Endodermal cell (in vitro differentiated cells): ENCODE measurements around the gene OGFOD3. TPM values are rescaled to one million over a fixed set of nuclear protein-coding genes. Genes with fewer than 3 reads are reported as not detected.

ENCODE experiments used
- DNase-seq: peaks from one replicate; pipeline ENCODE4 v3.0.0-alpha.2; 2017
- H3K27ac ChIP-seq: 2 replicates; pipeline ENCODE4 v1.5.1; 2013; ENCODE audit warnings: mild to moderate bottlenecking, low read depth, low read length, moderate library complexity
- H3K27me3 ChIP-seq: 2 replicates; pipeline ENCODE4 v1.6.1; 2013; ENCODE audit warnings: mild to moderate bottlenecking, low read length, moderate library complexity; ENCODE audit not compliant: insufficient read depth, control insufficient read depth, poor library complexity, severe bottlenecking
- H3K36me3 ChIP-seq: 2 replicates; pipeline ENCODE4 v1.7.0; 2013; ENCODE audit warnings: mild to moderate bottlenecking, low read length, moderate library complexity; ENCODE audit not compliant: control insufficient read depth, insufficient read depth
- H3K4me1 ChIP-seq: one replicate; pipeline ENCODE4 v1.7.0; 2013; ENCODE audit warnings: low read length; ENCODE audit not compliant: control insufficient read depth, insufficient read depth
- H3K4me3 ChIP-seq: 2 replicates; pipeline ENCODE4 v1.5.1; 2013; ENCODE audit warnings: mild to moderate bottlenecking, low read length, moderate library complexity
- H3K9ac ChIP-seq: 2 replicates; pipeline ENCODE4 v1.6.1; 2013; ENCODE audit warnings: mild to moderate bottlenecking, low read length, moderate library complexity; ENCODE audit not compliant: poor library complexity, severe bottlenecking; ENCODE audit errors: extremely low read depth
- H3K9me3 ChIP-seq: 2 replicates; pipeline ENCODE4 v1.6.1; 2013; ENCODE audit warnings: mild to moderate bottlenecking, low read length, moderate library complexity; ENCODE audit not compliant: control insufficient read depth
- H3K27ac Mint-ChIP-seq: 2 replicates; pipeline ENCODE4 v1.8.0; 2020; ENCODE audit warnings: mixed read lengths
- H3K27me3 Mint-ChIP-seq: 2 replicates; pipeline ENCODE4 v1.8.0; 2021; ENCODE audit warnings: mild to moderate bottlenecking, mixed read lengths; ENCODE audit not compliant: insufficient read depth
- H3K36me3 Mint-ChIP-seq: 2 replicates; pipeline ENCODE4 v1.8.0; 2020; ENCODE audit warnings: low read depth, mixed read lengths
- H3K4me1 Mint-ChIP-seq: 2 replicates; pipeline ENCODE4 v1.8.0; 2020; ENCODE audit warnings: mixed read lengths
- H3K4me3 Mint-ChIP-seq: 2 replicates; pipeline ENCODE4 v1.8.0; 2020; ENCODE audit warnings: mild to moderate bottlenecking, moderate library complexity, mixed read lengths
- H3K9me3 Mint-ChIP-seq: 2 replicates; pipeline ENCODE4 v1.8.0; 2020; ENCODE audit warnings: mild to moderate bottlenecking, mixed read lengths
- WGBS, 2 experiments: methylation state at CpG; one replicate each; pipeline versions ENCODE4 v1.1.5 to v1.1.7; 2013; ENCODE audit warnings: missing lambda C conversion rate in 2 of 2, mixed read lengths in 1 of 2; ENCODE audit not compliant: insufficient coverage in 1 of 2, insufficient read length in 1 of 2; 5-methylcytosine and 5-hydroxymethylcytosine counted together
- total RNA-seq, 2 donors: library from RNA; stranded (reverse); fragmentation: NEBNext Ultra II Directional in 1 of 2; extraction: Animal tissue kit (Norgen Biotek cat#: 25700) in 1 of 2; gene quantifications; 2 replicates in 1 of 2; 3 replicates in 1 of 2; pipeline ENCODE4 v1.2.1, GENCODE V29; 2021
- TF ChIP-seq, protein P1 (sequence below): fragments of 200-600 bp; sonication (generic); conservative IDR thresholded peaks from 2 replicates; pipeline ENCODE4 v1.5.0; 2021; ENCODE audit warnings: antibody characterized with exemption, mild to moderate bottlenecking

The OGFOD3 gene
- total RNA-seq, 2 donors from 2014 or later: 24.0 to 30.1 TPM

- no peak overlapping the region for H3K27ac Mint-ChIP-seq
- H3K9me3 ChIP-seq: no peaks in the 10 kb centered on the region
- H3K4me1 ChIP-seq: no peaks in the 10 kb centered on the region
- H3K36me3 Mint-ChIP-seq: peaks cover 22% of the 10 kb centered on the region
- no peaks in the 10 kb centered on the region for H3K27me3 Mint-ChIP-seq
- peaks cover 10% of the 10 kb centered on the region for H3K36me3 ChIP-seq
- H3K4me1 Mint-ChIP-seq: no peaks in the 10 kb centered on the region
- H3K9ac ChIP-seq: no peak overlapping the region
- 90 to 98% methylated on average over 5 of the region's 6 CpGs for WGBS, 2 experiments
- H3K27ac ChIP-seq: no peak overlapping the region
- DNase-seq: no peak
- H3K27me3 ChIP-seq: no peaks in the 10 kb centered on the region
- no peak overlapping the region for H3K4me3 Mint-ChIP-seq
- TF ChIP-seq, protein P1, sequence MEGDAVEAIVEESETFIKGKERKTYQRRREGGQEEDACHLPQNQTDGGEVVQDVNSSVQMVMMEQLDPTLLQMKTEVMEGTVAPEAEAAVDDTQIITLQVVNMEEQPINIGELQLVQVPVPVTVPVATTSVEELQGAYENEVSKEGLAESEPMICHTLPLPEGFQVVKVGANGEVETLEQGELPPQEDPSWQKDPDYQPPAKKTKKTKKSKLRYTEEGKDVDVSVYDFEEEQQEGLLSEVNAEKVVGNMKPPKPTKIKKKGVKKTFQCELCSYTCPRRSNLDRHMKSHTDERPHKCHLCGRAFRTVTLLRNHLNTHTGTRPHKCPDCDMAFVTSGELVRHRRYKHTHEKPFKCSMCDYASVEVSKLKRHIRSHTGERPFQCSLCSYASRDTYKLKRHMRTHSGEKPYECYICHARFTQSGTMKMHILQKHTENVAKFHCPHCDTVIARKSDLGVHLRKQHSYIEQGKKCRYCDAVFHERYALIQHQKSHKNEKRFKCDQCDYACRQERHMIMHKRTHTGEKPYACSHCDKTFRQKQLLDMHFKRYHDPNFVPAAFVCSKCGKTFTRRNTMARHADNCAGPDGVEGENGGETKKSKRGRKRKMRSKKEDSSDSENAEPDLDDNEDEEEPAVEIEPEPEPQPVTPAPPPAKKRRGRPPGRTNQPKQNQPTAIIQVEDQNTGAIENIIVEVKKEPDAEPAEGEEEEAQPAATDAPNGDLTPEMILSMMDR: peak; percentile 55
- H3K9me3 Mint-ChIP-seq: no peaks in the 10 kb centered on the region
- H3K4me3 ChIP-seq: no peak overlapping the region
Observed at GRCh38 chr17:82416771-82417170, 1.6 kb downstream of the OGFOD3 start.

DNA sequence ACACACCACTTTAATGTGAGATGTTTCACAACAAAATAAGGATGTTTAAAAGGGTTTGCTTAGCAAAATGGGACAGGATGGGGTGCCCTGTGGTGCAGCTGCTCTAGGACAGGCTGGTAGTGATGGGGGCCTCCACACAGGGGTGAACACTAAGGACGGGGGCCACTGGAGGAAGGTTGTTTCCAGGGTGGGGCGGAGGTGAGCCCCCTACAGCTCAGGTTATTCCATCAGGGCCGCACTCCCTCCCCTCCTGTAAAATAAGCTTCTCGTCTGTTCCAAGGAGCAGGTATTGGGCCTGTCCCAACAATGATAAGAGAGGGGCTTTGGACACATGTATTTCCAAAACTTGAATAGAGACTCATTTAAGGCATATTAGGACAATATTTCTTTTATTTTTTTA lies 2.1 kb downstream of the OGFOD3 start:
- TF ChIP-seq, protein P1: no peak
- H3K4me1 ChIP-seq: no peaks in the 10 kb centered on the region
- no peaks in the 10 kb centered on the region for H3K27me3 ChIP-seq
- 92 to 100% methylated on average over 2 to 4 of the region's 4 CpGs for WGBS, 2 experiments
- no peak overlapping the region for H3K4me3 Mint-ChIP-seq
- peaks cover 10% of the 10 kb centered on the region for H3K36me3 ChIP-seq
- H3K9me3 ChIP-seq: no peaks in the 10 kb centered on the region
- no peaks in the 10 kb centered on the region for H3K27me3 Mint-ChIP-seq
- H3K27ac Mint-ChIP-seq: no peak overlapping the region
- peaks cover 18% of the 10 kb centered on the region for H3K36me3 Mint-ChIP-seq
- H3K4me3 ChIP-seq: no peak overlapping the region
- no peak overlapping the region for H3K27ac ChIP-seq
- no peak overlapping the region for H3K9ac ChIP-seq
- no peak for DNase-seq
- H3K9me3 Mint-ChIP-seq: no peaks in the 10 kb centered on the region
- H3K4me1 Mint-ChIP-seq: no peaks in the 10 kb centered on the region

GRCh38 chr17:82415786-82416185 lies 2.6 kb downstream of the OGFOD3 start:
- H3K36me3 Mint-ChIP-seq: peaks cover 13% of the 10 kb centered on the region
- 86 to 100% methylated on average over 1 to 9 of the region's 9 CpGs for WGBS, 2 experiments
- no peaks in the 10 kb centered on the region for H3K27me3 Mint-ChIP-seq
- no peak for DNase-seq
- Histone ChIP-seq H3K36me3 (peaks cover 8% of the 10 kb centered on the region), H3K27me3 (no peaks in the 10 kb centered on the region), H3K4me3 (no peak overlapping the region), H3K27ac (no peak overlapping the region), H3K4me1 (no peaks in the 10 kb centered on the region), H3K9ac (no peak overlapping the region), H3K9me3 (no peaks in the 10 kb centered on the region)
- TF ChIP-seq, protein P1: no peak
- no peak overlapping the region for H3K4me3 Mint-ChIP-seq
- H3K9me3 Mint-ChIP-seq: no peaks in the 10 kb centered on the region
- no peaks in the 10 kb centered on the region for H3K4me1 Mint-ChIP-seq
- H3K27ac Mint-ChIP-seq: no peak overlapping the region
